Skin of body (tissue), 2 donors: ENCODE measurements around the gene ATN1. TPM values are rescaled to one million over a fixed set of nuclear protein-coding genes. Genes with fewer than 3 reads are reported as not detected.

Source experiments
- DNase-seq: peaks from one replicate; lab custom pipeline; 2025; lab: John Stamatoyannopoulos, UW
- total RNA-seq: library from RNA; depleted of rRNA; stranded (reverse); fragments of >200 nt; gene quantifications from one replicate; pipeline ENCODE4 v1.2.3, GENCODE V29; 2014

The ATN1 gene
- total RNA-seq, 1 donor from 2014 or later = 39.4 TPM

- peak; percentile 92 for DNase-seq
Measured at GRCh38 chr12:6944381-6945186, 16.8 kb downstream of the ATN1 start.

- no peak for DNase-seq
Measured at GRCh38 chr12:6945613-6946012, 17.9 kb downstream of the ATN1 start.

GRCh38 chr12:6946033-6946919 lies 18.5 kb downstream of the ATN1 start:
- DNase-seq = no peak

GRCh38 chr12:6946920-6947374 lies 19.2 kb downstream of the ATN1 start:
- no peak for DNase-seq

GRCh38 chr12:6947615-6948014 lies 19.9 kb downstream of the ATN1 start:
- no peak for DNase-seq

- DNase-seq = no peak
Measured at GRCh38 chr12:6948873-6949594, 21.3 kb downstream of the ATN1 start.

GRCh38 chr12:6950401-6950801 lies 22.6 kb downstream of the ATN1 start:
- no peak for DNase-seq

GRCh38 chr12:6950811-6951540 lies 23.2 kb downstream of the ATN1 start, which contains the start of gene PTPN6:
TSS of gene PTPN6 (plus strand) at chr12:6951356. CDS start at chr12:6951513, 157 bp downstream.
- peak; percentile 25 for DNase-seq

- DNase-seq = no peak
Measured at GRCh38 chr12:6951551-6952120, 23.9 kb downstream of the ATN1 start.

GRCh38 chr12:6952121-6952862 lies 24.5 kb downstream of the ATN1 start:
- no peak for DNase-seq

GRCh38 chr12:6952863-6953441 lies 25.2 kb downstream of the ATN1 start:
- DNase-seq = no peak

GRCh38 chr12:6953442-6954315 lies 25.9 kb downstream of the ATN1 start:
- DNase-seq = peak; percentile 69

- DNase-seq = no peak
Measured at GRCh38 chr12:6954316-6955107, 26.8 kb downstream of the ATN1 start.

GRCh38 chr12:6955108-6956020 lies 27.6 kb downstream of the ATN1 start:
- DNase-seq = no peak

- DNase-seq = no peak
Measured at GRCh38 chr12:6956021-6956727, 28.4 kb downstream of the ATN1 start.
